ENCODE results near the gene INO80D.
"Not testable (repeated sequence)": the region's sequence is repeated elsewhere in the genome, so short reads cannot be mapped to it uniquely, and the experiment has no call there.

INO80D gene

DNA sequence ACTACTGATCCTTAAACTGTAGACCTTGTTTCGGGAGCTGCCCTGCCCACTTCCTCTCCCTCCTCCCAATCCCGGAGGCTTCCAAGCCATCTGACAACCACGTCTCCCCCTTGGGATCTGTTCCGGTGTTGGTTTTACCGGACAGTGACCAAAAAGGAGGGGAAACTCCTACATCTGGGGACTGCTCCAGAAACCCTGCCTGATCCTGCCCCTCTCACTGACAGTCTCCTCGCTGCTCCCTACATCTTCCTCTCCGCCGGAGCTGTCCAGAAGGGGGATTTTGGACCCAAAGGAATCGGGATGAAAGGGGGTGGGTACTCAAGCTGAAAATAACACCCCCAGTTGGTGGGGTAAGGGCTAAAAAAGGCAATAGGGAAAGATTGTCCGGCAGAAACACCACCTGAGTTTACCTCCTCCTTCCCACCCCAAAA lies 1.5 kb downstream of the INO80D start:
- DNase-seq (ENCODE audit: low read depth in 2 of 2), result no peak

DNA sequence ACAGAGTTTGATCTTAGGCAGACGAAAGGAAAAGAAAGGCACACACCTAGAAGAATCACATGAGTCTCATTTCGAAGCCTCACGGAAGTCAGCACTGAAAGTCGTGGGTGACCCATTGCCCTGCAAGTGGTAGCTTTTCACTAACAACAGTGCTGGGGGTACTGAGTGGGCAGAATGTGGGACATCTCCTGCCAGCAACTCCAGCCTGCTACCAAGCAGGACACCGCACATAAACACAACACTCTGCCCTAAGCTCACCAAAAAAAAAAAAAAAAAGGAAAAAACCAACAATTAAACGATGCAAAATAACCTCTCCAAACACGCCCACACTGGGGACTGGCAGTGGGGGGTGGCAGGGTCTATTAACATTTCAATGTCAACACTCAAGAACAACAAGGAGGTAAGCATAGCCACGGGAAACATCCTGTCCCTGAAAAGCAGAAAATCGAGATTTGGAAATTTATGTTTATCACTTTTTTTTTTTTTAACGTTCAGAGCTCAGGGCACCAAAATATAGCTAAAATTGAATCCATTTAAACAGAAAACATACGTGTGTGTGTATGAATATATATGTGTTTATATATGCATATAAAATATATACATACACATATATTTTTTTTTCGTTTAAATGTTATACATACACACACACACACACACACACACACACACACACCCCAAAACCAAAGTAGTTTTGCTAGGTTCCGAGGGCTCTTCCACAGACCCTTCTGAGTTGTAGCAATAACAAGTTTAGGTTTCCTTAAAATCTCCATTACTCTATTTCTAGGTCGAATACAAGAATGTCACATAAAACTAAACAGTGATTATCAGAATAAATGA lies 2.2 kb downstream of the INO80D start:
- DNase-seq (ENCODE audit: low read depth in 2 of 2), result no peak

GRCh38 chr2:206082298-206082843 lies 3.6 kb downstream of the INO80D start:
- no peak for DNase-seq (ENCODE audit: low read depth in 2 of 2)

GRCh38 chr2:206080927-206081326 lies 5.0 kb downstream of the INO80D start:
- no peak for DNase-seq (ENCODE audit: low read depth in 2 of 2)

- no peak for DNase-seq (ENCODE audit: low read depth in 2 of 2)
These were observed 6.1 kb downstream of the INO80D start for GRCh38 chr2:206079699-206080465.

DNA sequence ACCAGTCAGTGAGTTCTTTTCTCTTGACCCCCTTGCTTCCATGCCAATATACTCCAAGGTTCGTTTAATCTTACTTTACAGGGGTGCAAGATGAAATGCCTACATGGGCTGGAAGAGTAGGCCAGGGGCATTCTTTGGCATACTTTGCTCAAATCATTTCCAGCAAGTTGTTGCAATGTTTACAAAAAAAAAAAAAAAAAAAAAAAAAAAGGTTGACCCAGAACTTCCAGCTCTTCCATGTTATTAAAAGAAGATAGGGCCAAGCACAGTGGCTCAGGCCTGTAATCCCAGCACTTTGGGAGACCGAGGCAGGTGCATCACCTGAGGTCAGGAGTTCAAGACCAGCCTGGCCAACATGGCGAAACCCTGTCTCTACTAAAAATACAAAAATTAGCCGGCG lies 8.1 kb downstream of the INO80D start:
- DNase-seq (ENCODE audit: low read depth in 2 of 2), result not testable (repeated sequence)

DNA sequence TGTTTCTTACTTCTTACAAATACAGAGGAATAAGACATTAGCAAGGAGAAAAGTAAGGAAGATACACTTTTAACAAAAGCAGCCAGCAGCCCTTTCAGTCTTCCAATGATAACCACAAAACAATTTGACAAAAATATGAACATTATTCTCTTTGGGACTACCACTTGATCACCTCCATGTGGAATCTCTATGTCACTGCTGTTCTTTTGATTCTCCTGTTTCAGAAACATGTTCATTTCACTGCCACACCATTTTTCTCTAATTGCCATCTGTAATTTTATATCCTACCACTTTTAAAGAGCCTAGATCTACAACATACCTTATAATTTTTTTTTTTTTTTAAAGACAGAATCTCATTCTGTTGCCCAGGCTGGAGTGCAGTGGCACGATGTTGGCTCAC lies 10.9 kb downstream of the INO80D start:
- DNase-seq (ENCODE audit: low read depth in 2 of 2), result no peak

GRCh38 chr2:206071807-206072206 lies 14.2 kb downstream of the INO80D start:
- DNase-seq (ENCODE audit: low read depth in 2 of 2), result no peak

DNA sequence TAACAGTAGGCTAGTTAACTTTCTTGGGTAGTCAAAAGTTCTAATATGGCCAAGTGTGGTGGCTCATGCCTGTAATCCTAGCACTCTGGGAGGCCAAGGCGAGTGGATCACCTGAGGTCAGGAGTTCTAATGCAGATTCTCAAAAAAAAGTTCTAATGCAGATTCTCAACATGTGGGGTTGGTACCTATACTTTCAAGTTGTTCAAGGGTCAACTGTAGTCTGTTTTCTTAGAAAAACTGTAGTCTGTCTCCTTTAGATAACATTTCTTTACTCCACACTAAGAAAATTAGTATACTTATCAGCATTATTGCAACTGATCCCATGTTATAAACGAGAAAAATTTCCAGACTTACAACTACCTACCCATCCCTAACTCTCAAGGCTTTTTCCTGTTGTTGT lies 16.6 kb downstream of the INO80D start:
- DNase-seq (ENCODE audit: low read depth in 2 of 2), result no peak

- DNase-seq (ENCODE audit: low read depth in 2 of 2), result no peak
These were observed 17.8 kb downstream of the INO80D start for GRCh38 chr2:206068207-206068606.

DNA sequence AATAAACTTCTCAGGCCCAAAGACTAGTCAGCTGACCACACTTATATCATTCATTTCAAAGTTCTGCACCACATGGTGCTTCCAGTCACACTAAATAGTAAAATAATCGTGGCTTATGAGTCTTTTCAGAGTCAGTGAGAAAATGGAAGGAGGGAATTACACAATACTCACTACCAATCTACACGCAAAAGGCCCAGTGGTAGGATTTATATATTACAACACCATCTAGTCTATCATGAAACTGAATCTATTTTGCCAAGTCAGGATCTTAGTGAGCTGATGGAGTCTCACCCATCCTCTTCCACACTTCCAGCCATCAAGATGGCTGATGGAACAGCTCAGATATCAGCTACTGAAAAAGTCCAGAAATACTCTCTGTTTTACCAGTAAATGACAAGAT lies 21.9 kb downstream of the INO80D start:
- DNase-seq (ENCODE audit: low read depth in 2 of 2), result no peak

- DNase-seq (ENCODE audit: low read depth in 2 of 2), result no peak
These were observed 22.3 kb downstream of the INO80D start for GRCh38 chr2:206063635-206064034.

DNA sequence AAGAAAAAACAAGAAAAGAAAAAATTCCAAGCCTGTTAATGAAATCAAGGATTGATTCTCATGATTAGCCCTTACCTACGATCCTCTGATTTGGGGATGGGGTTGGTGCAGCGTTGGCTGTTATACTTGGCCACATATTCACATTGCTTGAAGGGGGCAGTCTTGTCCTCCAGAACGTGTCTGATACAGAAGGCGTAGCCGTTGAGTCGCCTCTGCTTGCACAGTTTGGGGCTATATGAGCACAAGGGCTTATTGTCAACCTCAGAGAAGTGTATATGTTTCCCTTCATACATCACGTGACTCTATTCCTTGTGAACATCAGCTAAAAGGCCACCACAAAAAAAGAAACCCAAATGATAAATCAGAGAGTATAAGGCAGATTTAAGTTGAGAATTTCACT lies 23.2 kb downstream of the INO80D start:
- no peak for DNase-seq (ENCODE audit: low read depth in 2 of 2)

DNA sequence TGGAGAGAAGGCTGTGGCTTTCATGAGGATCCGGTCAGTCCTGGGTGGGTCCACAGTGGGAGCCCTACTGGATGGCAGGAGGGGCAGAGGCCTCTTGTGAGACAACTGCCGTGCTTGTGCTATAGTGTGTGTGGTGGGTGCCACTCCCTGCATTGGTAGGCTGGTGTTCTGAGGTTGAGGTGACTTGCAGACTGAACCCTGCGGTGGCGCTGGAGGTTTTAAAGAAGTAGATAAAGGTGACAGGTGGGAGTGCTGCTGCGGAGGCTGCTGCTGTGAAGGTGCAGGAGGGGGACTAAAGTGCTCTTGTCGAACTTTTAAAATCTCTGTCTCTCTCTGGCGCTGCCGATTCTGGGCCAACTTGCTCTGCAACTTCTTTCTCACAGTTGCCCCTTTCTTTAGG lies 29.7 kb downstream of the INO80D start:
- DNase-seq (ENCODE audit: low read depth in 2 of 2), result no peak

- DNase-seq (ENCODE audit: low read depth in 2 of 2), result no peak
These were observed 31.0 kb downstream of the INO80D start for GRCh38 chr2:206054952-206055351.

GRCh38 chr2:206051912-206052311 lies 34.1 kb downstream of the INO80D start:
- DNase-seq (ENCODE audit: low read depth in 2 of 2), result no peak

GRCh38 chr2:206049392-206049791 lies 36.6 kb downstream of the INO80D start:
- no peak for DNase-seq (ENCODE audit: low read depth in 2 of 2)

DNA sequence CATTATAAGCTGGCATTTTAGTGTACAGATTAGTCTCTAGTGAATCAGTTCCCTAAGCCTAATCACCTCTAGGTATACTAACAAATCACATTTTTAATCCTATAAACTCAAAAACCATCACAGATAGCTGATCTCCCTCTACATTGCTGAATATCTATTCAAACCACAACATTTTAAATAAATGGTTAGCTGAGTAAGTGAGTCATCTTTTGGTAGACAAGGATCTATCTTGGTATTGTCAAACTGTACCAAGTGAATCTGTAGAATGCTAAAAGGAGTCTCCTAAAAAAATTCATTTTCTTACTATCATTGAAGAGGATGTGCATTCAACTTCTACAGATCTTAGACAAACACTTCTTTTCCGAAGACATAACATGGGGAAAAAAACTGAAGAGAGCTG lies 40.7 kb downstream of the INO80D start:
- no peak for DNase-seq (ENCODE audit: low read depth in 2 of 2)

GRCh38 chr2:206040525-206040924 lies 45.4 kb downstream of the INO80D start:
- no peak for DNase-seq (ENCODE audit: low read depth in 2 of 2)

GRCh38 chr2:206035393-206035792 lies 50.6 kb downstream of the INO80D start:
- DNase-seq (ENCODE audit: low read depth in 2 of 2), result not testable (repeated sequence)

- DNase-seq (ENCODE audit: low read depth in 2 of 2), result not testable (repeated sequence)
These were observed 52.5 kb downstream of the INO80D start for GRCh38 chr2:206033452-206033851.

GRCh38 chr2:206031950-206032567 lies 53.9 kb downstream of the INO80D start:
- DNase-seq (ENCODE audit: low read depth in 2 of 2), result no peak

Measured in stimulated activated CD4-positive, alpha-beta T cell treated with anti-CD3 and anti-CD28 coated beads, Interleukin-1b, Interleukin-23, amount 100 ng/mL, for 4 hours (primary cell).